Breast epithelium (tissue), 3 donors: ENCODE results near the gene RPS6KA4.

Experiments used
- CTCF ChIP-seq, 3 donors: fragments of 450-650 bp; IDR thresholded peaks; one replicate each; pipeline ENCODE4 v1.5.1; 2016 to 2017; ENCODE audit warnings: antibody characterized with exemption in 3 of 3, mild to moderate bottlenecking in 3 of 3, moderate library complexity in 3 of 3
- POLR2A ChIP-seq: fragments of 450-650 bp; IDR thresholded peaks from one replicate; pipeline ENCODE4 v1.6.1; 2016; ENCODE audit warnings: antibody characterized with exemption, mild to moderate bottlenecking, moderate library complexity
- POLR2AphosphoS5 ChIP-seq, 3 donors: sonication (generic); formaldehyde crosslinking; IDR thresholded peaks; one replicate each; pipeline ENCODE4 v1.6.1; 2017; ENCODE audit warnings: antibody characterized with exemption in 3 of 3

- no peak for TF ChIP-seq CTCF (IDR thresholded peaks at IDR 0.05)
- TF ChIP-seq POLR2A, result no peak
- no peak for TF ChIP-seq POLR2AphosphoS5 (IDR thresholded peaks at IDR 0.05)
These were observed 36.1 kb upstream of the RPS6KA4 start for GRCh38 chr11:64322925-64323260.
